Right lung (tissue), 10 donors: ENCODE results near the gene GMDS. TPM values are rescaled to one million over a fixed set of nuclear protein-coding genes. Genes with fewer than 3 reads are reported as not detected.

ENCODE experiments used
- DNase-seq, 2 donors: peaks; one replicate each; pipeline ENCODE4 v3.0.0-alpha.2; 2013
- long read RNA-seq, 8 donors: transcript quantifications; one replicate each; lab custom pipeline, GENCODE V29; 2026
- polyA plus RNA-seq, 5 donors: library from polyadenylated mRNA; unstranded; fragments of 120-200 nt; gene quantifications; one replicate each; pipeline versions ENCODE4 v1.2.1 to v1.2.3, GENCODE V29; 2013; ENCODE audit warnings: inconsistent platforms in 1 of 5, low replicate concordance in 1 of 5; ENCODE audit not compliant: insufficient read length in 5 of 5, insufficient read depth in 1 of 5

The GMDS gene
- 10 to 100 TPM; 16.7 to 26.7 (median 20.5) TPM for polyA plus RNA-seq
- long read RNA-seq, donor 1, partial matches to known transcripts: 0 of 4 reads
- long read RNA-seq, donor 1, other reads (novel, unspliced or antisense): 0 of 4 reads
- long read RNA-seq, donor 2, partial matches to known transcripts: 0 of 4 reads
- long read RNA-seq, donor 2, other reads (novel, unspliced or antisense): 0 of 4 reads
- long read RNA-seq, donor 3, transcript GMDS-202 (11 exons, 1,752 nt): major isoform, 5 of 5 reads
- long read RNA-seq, donor 3, partial matches to known transcripts: 0 of 5 reads
- long read RNA-seq, donor 3, other reads (novel, unspliced or antisense): 0 of 5 reads
- long read RNA-seq, donor 4, partial matches to known transcripts: 0 of 1 reads
- long read RNA-seq, donor 4, other reads (novel, unspliced or antisense): 0 of 1 reads
- long read RNA-seq, donor 5, transcript GMDS-202 (11 exons, 1,752 nt): major isoform, 10 of 10 reads
- long read RNA-seq, donor 5, partial matches to known transcripts: 0 of 10 reads
- long read RNA-seq, donor 5, other reads (novel, unspliced or antisense): 0 of 10 reads
- long read RNA-seq, donor 6, transcript GMDS-202 (11 exons, 1,752 nt): major isoform, 5 of 5 reads
- long read RNA-seq, donor 6, partial matches to known transcripts: 0 of 5 reads
- long read RNA-seq, donor 6, other reads (novel, unspliced or antisense): 0 of 5 reads
- long read RNA-seq, donor 7, transcript GMDS-202 (11 exons, 1,752 nt): major isoform, 10 of 10 reads
- long read RNA-seq, donor 7, partial matches to known transcripts: 0 of 10 reads
- long read RNA-seq, donor 7, other reads (novel, unspliced or antisense): 0 of 10 reads
- long read RNA-seq, donor 8, partial matches to known transcripts: 0 of 4 reads
- long read RNA-seq, donor 8, other reads (novel, unspliced or antisense): 0 of 4 reads

- DNase-seq: peak; percentile 91 to 93
These were observed at the start of gene GMDS for GRCh38 chr6:2245103-2245876. Gene GMDS, minus strand, starts transcription at chr6:2245605.

- no peak for DNase-seq
These were observed 40.1 kb upstream of the GMDS start for GRCh38 chr6:2285510-2285909.

GRCh38 chr6:2275892-2276242, 30.5 kb upstream of the GMDS start:
- DNase-seq: no peak

GRCh38 chr6:2274981-2275891, 29.8 kb upstream of the GMDS start:
- DNase-seq: peak in 1 of 2 donors; percentile 8

GRCh38 chr6:2272696-2273095, 27.3 kb upstream of the GMDS start:
- DNase-seq: no peak

GRCh38 chr6:2270054-2270453, 24.6 kb upstream of the GMDS start:
- no peak for DNase-seq

- DNase-seq: no peak
These were observed 21.4 kb upstream of the GMDS start for GRCh38 chr6:2266841-2267240.

GRCh38 chr6:2266031-2266795, 20.8 kb upstream of the GMDS start:
- DNase-seq: no peak

- DNase-seq: no peak
These were observed 19.5 kb upstream of the GMDS start for GRCh38 chr6:2264932-2265331.

- DNase-seq: no peak
These were observed 18.5 kb upstream of the GMDS start for GRCh38 chr6:2263896-2264295.

- DNase-seq: no peak
These were observed 14.2 kb upstream of the GMDS start for GRCh38 chr6:2259574-2259973.

GRCh38 chr6:2259002-2259494, 13.6 kb upstream of the GMDS start:
- DNase-seq: no peak

GRCh38 chr6:2258112-2258511, 12.7 kb upstream of the GMDS start:
- no peak for DNase-seq

- DNase-seq: no peak
These were observed 12.0 kb upstream of the GMDS start for GRCh38 chr6:2257363-2257762.

GRCh38 chr6:2254747-2255146, 9.3 kb upstream of the GMDS start:
- no peak for DNase-seq

- no peak for DNase-seq
These were observed 3.7 kb upstream of the GMDS start for GRCh38 chr6:2249126-2249525.

GRCh38 chr6:2247664-2248063, 2.3 kb upstream of the GMDS start:
- no peak for DNase-seq

- peak; percentile 52 to 55 for DNase-seq
These were observed 765 bp upstream of the GMDS start for GRCh38 chr6:2245877-2246863.
